GM21390 (cell line): ENCODE data around the gene MPG.
"Not testable (repeated sequence)": the region's sequence is repeated elsewhere in the genome, so short reads cannot be mapped to it uniquely, and the experiment has no call there.

Experiments used
- ATAC-seq: cut with Tn5 transposase; IDR thresholded peaks from one replicate; pipeline ENCODE4 v1.9.1; 2021; ENCODE audit not compliant: unreplicated experiment

MPG gene

GRCh38 chr16:77807-78443, at the start of gene MPG:
Gene MPG (plus strand): TSS chr16:78225. CDS start chr16:78310, 85 bp downstream.
- ATAC-seq = peak; percentile 71

GRCh38 chr16:30627-31026, 47.4 kb upstream of the MPG start:
- not testable (repeated sequence) for ATAC-seq

GRCh38 chr16:33154-33876, 44.7 kb upstream of the MPG start:
- not testable (repeated sequence) for ATAC-seq

- ATAC-seq = no peak
These were observed 44.0 kb upstream of the MPG start for GRCh38 chr16:33877-34647.

GRCh38 chr16:34648-34987, 43.4 kb upstream of the MPG start:
- ATAC-seq = no peak

GRCh38 chr16:35011-35677, 42.9 kb upstream of the MPG start:
- ATAC-seq = no peak

- no peak for ATAC-seq
These were observed 42.2 kb upstream of the MPG start for GRCh38 chr16:35678-36305.

GRCh38 chr16:36336-36984, 41.6 kb upstream of the MPG start:
- no peak for ATAC-seq

- ATAC-seq = no peak
These were observed 40.5 kb upstream of the MPG start for GRCh38 chr16:37511-37910.

GRCh38 chr16:38206-38605, 39.8 kb upstream of the MPG start:
- not testable (repeated sequence) for ATAC-seq

GRCh38 chr16:38941-39892, 38.8 kb upstream of the MPG start:
- peak; percentile 57 for ATAC-seq

GRCh38 chr16:41439-42068, 36.5 kb upstream of the MPG start:
- ATAC-seq = no peak

- ATAC-seq = no peak
These were observed 36.0 kb upstream of the MPG start for GRCh38 chr16:42069-42457.

- ATAC-seq = no peak
These were observed 35.3 kb upstream of the MPG start for GRCh38 chr16:42691-43090.

GRCh38 chr16:43294-43693, 34.7 kb upstream of the MPG start:
- ATAC-seq = no peak

GRCh38 chr16:44655-45054, 33.4 kb upstream of the MPG start:
- ATAC-seq = no peak

- ATAC-seq = no peak
These were observed 32.6 kb upstream of the MPG start for GRCh38 chr16:45454-45853.

GRCh38 chr16:46510-46909, 31.5 kb upstream of the MPG start:
- ATAC-seq = not testable (repeated sequence)

- ATAC-seq = no peak
These were observed 30.8 kb upstream of the MPG start for GRCh38 chr16:47234-47633.
